AG08395 (cell line): ENCODE results near the gene SRPK1.

Source experiments
- DNase-seq: peaks from one replicate; pipeline ENCODE4 v3.0.0; 2012; ENCODE audit warnings: mixed read lengths, low spot score

The SRPK1 gene

DNA sequence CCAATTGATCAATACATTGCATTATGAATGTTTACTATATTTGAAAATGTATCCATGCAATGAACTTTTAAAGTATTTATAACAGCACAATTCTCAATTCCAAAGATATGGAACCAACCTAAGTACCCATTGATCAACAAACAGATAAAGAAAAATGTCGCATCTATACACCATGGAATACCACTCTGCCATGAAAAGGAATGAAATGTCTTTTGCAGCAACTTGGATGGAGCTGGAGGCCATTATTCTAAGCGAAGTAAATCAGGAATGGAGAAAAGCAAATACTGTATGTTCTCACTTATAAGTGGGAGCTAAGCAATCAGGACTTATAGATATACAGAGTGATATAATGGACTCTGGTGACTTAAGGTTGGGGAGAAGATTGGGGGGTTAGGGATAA lies 22.9 kb downstream of the SRPK1 start:
- no peak for DNase-seq

DNA sequence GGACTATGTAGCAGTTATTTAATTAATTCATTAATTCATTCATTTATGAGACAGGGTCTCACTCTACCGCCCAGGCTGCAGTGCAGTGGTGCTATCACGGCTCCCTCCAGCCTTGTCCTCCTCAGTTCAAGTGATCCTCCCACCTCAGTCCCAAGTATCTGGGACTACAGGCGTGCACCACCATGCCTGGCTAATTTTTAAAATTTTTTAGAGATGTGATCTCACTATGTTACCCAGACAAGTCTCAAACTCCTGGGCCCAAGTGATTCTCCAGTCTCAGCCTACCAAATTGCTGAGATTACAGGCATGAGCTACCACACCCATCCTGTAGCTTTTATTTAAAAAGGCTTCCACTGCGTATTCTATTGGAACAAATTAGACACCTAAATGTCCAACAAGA lies 23.4 kb downstream of the SRPK1 start:
- no peak for DNase-seq

DNA sequence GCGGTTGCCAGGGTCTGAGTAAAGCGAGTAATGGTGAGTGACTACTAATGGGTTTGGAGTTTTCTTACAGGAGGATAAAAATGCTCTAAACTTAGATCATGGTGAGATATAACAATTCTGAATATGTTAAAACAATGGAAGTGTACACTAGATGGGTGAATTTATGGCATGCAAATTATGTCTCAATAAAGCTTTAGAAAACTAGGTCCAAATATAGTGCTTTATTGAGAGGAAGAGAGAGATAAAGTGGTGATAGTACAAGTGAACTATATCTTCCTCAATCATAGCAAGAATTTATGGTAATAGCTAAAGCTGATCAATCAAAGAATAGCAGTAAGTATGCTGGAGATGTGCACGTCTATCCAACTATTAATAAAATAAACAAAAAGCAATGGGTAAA lies 23.9 kb downstream of the SRPK1 start:
- no peak for DNase-seq

DNA sequence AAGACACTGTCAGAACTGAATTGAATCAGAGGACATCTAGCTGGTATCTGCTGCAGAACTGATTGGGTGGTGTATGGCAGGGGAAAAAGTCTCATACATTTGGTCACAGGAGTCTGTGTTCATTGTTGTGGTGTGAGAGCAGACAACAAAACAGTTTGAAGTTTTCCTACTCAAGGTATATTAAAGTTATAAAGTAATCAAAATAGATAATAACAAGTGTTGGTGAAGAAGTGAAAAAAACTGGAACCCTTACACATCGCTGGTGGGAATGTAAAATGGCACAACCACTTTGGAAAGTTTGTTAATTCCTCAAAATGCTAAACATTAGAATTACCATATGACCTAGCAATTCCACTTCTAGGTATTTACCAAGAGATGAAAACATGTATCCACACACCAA lies 24.7 kb downstream of the SRPK1 start:
- DNase-seq: no peak

DNA sequence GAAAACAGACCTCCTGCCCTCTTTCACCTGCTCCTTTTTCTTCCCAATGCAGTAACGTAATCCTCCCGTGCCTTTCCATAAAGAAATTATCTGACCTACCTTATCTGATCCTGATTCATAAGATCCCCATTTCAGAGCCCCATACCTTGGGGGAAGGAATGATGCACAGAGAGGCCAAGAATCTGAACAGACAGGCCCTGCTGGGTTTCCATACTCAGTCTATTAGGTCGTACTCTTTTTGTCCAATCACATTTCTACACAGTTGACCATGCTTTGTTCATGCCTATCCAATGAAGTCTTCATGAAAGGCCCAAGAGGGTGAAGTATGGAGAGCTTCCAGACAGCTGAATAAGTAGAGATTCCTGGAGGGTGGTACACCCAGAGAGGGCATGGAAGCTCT lies 25.3 kb downstream of the SRPK1 start:
- DNase-seq: no peak

DNA sequence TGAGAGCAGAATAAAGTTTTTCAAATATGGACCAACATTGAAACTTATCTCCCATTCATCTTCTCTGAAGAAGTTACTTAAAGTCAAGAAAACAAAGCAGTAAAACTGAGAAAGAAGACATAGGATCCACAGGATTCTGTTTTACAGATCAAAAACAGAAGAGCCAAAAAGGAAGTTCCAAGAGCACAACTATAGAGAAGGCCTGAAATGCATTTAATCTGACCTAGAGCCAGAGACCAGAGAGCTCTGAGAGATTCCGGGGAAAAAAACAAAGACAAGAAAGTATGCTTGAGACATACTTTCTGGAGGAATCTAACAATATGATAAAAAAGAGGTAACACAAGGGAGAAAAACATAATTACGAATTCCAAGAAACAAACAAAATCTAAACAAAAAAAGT lies 26.1 kb downstream of the SRPK1 start:
- DNase-seq: no peak

DNA sequence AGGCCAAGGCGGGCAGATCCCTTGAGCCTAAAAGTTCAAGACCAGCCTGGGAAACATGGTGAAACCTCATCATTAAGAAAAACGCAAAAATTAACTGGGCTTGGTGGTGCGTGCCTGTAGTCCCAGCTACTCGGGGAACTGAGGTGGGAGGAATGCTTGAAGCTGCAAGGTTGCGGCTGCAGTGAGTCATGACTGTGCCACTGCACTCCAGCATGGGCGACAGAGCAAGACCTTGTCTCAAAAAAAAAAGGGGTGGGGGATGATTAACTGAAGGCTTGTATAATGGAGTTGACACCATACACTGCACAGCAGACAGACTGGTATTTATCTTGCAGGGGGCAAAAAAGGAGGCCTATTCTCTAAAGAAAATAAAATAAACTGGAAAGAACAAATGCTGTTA lies 27.7 kb downstream of the SRPK1 start:
- no peak for DNase-seq

DNA sequence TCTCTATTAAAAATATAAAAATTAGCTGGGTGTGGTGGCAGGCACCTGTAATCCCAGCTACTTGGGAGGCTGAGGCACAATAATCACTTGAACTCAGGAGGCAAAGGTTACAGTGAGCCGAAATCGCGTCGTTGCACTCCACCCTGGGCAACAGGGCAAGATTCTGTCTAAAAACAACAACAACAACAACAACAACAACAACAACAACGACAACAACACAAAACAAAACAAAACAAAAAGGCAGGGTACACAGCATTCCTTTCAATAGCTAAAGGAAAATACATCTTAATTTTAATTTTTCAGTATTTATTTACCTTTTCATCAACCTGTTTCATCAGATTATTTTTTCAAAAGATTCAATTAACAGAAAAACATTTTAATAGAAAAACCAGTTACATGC lies 28.4 kb downstream of the SRPK1 start:
- DNase-seq: no peak

DNA sequence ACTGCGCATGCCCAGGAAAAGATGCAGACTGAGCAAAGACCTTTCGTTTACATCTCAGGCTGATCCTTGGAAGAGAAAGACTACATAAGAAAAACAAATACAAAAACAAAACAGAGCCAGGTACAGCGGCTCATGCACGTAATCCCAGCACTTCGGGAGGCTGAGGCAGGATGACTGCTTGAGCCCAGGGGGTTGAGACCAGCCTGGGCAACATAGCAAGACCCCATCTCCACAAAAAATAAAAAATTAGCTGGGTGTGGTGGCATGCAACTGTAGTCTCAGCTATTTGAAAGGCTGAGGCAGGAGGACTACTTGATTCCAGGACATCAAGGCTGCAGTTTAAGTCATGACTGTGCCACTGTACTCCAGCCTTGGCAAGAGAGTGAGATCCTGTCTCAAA lies 41.7 kb downstream of the SRPK1 start:
- DNase-seq: no peak

DNA sequence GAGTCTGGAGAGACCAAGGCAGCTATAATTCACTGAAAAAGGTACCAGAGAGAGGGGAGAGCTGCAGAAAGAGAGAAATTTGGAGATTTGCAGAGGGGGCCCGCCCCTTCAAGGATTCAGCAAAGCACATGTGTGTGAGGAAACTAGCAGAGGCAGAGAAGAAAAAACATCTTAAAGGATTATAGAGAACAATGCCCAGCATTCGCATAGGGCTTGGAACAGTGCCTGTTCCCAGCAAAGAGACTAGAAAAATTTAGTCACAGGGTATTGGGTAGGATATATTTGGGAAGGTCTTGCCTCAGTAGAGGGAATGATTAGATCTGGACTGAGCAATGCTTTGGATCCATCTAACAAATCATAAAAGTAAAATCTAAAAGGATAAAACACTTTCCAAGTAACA lies 44.0 kb downstream of the SRPK1 start:
- no peak for DNase-seq

DNA sequence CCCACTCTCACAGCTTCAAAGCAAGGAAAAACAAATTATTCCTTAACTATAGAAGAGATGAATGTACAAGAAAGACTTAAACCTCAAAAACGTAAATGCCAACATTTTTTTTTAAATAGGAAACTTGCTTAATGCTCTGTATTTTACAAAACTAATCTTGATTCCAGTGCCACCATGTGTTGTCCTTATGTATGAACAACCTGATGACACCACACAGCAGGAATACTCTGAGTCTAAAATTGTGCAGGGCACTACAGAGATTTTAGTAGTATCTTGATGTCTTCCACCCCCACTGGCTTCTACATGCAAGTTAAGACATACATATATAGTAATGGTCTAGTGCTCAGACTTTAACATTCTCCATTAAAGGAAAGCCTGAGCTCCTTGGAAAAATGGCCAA lies 46.2 kb downstream of the SRPK1 start:
- DNase-seq: no peak

DNA sequence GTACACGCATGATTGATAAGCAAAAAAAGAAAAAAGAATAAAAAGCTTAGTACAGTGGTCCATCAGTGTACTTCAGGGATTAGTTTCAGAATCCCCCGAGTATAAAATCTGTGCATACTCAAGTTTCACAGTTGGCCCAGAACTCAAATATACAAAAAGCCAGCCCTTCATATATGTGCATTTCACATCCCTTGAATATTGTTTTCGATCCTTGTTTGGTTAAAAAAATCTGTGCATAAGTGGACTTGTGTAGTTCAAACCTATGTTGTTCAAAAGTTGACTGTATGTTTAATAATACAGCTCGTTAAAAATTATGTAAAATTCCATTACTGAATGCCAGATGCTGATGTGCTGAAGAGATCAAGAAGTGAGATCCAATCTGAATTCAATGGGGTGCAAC lies 61.5 kb downstream of the SRPK1 start:
- DNase-seq: no peak

DNA sequence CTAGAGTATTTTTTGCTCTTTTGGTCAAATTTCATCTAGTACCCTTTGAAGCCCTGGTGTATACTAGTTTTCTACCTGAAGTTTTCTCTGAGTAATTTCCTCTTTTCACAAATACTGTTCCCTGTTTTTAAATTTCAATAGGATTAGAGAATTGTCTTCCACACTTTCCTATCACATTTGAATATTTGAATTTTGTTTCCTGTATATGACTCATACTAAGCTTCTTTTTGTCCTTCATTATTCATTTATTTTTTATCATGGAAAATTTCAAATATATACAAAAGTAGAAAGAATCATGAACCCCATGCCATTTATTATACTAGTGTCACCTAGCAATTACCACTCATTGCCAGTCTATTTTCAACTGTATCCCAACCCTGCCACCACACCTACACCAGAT lies 63.0 kb downstream of the SRPK1 start:
- no peak for DNase-seq

DNA sequence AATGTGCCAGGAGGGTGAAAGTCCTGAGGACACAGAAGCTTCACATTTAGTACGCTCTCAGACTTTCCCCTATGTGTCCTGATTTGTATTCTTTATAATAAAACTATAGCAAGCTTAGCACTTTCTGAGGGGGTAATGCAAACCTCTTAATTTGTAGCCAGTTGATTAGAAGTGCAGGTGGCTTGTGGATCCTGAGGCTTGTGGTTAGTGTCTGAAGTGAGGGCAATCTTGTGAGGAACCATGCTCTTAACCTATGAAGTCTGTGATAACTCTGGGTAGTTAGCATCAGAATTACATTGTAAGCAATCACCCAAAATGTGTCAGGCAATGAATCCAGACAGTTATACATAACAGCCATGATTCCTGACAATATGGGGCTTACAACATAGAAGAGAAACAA lies 64.6 kb downstream of the SRPK1 start:
- DNase-seq: no peak

DNA sequence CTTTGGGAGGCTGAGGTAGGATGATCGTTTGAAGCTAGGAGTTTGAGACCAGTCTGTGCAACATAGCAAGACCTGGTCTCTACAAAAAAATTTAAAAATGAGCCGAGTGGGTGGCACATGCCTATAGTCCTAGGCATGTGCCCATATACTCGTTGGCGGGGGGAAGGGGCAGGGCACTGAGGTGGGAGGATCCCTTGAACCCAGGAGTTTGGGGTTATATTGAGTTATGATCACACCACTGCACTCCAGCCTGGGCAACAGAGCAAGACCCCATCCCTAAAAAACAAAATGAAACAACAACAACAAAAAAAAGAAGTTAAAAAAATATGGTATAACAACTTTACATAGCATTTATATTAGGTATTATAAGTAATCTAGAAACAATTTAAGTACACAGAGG lies 67.9 kb downstream of the SRPK1 start:
- DNase-seq: no peak

DNA sequence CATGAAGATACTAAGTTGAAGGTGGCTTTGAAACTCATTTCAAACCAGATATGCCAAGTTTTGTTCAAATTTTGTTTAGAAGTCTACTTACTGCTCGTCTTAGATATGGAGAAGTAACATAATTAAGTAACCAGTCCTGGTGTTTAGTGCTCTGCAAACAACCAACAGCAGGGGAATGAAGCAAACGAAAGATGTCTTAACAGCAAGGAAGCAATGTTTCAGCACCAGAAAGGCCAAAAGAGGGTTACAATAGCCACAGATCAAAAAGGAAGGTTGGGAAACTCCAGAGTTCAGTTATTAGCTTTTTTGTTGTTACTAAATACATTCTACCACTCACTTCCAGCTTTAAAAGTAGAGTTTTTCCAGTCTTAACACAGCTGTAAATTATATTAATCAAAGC lies 70.7 kb downstream of the SRPK1 start:
- no peak for DNase-seq

DNA sequence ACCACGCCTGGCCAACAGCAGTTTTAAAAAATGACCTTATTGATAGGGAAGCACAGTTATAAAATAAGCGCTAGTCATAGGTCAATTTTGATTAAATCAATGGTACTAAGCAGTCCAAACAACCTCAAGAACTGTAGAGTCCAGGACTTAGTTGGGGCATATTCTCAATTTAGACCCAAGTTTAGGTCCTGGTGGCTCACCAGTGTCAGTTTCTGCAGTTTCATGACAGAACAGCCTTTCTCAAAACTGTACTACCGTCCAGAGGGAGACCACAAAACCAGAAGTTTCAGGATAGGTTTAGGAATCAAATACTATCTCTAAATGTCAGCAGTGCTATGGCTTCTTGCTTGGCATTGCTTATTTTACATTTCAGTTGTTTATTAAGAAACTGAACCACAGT lies 76.6 kb downstream of the SRPK1 start:
- no peak for DNase-seq

DNA sequence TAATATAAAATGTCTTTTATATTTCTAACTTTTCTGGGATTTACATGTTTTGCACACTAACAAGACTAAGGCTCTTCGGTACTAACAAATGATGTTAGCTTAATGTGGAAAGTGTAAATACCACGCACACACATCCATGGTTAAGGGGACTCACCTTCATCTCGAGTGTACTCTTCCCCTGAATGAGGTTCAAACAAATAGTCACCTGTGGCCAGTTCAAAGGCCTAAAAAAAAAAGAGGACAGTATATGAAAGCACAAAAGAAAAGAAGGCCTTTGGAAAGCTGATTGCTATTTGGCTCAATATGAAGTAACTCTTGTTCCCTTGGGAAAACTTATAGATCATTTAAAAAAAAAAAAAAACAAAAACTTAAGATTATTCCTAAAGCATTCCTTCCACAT lies 78.5 kb downstream of the SRPK1 start:
- DNase-seq: no peak

DNA sequence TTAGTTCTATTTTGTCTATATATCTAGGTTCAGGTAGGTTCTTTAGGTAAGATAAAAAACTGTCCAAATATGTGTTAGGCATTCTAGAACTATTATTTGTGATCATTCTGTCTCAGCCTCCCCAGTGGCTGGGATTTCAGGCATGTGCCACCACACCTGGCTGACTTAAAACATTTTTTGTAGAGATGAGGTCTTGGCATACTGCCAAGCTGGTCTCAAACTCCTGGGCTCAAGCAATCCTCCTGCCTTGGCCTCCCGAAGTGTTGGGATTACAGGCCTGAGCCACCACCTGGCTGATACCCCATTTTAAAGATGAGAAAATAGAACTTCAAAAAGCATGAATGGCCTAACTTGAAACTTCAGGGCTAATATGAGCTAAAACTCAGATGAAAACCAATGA lies 81.9 kb downstream of the SRPK1 start:
- no peak for DNase-seq

DNA sequence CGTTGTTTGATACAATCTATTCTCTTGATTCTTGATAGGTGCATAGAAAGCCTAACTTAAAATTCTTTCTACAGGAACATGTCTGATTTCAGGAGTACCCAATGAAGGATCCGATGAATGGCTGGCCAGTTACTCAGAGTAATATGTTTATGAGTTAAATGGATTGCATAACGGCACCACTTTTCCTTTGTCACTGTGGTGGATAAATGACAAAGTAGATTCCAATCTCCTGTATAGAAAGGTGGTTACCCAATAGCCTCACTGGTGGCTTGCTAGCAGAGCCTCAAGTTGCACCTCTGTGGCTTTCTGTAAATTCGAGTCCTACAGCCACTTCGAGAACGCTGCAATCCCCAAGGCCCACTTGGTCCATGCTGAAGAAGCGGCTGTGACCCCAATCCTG lies 87.4 kb downstream of the SRPK1 start:
- DNase-seq: no peak

DNA sequence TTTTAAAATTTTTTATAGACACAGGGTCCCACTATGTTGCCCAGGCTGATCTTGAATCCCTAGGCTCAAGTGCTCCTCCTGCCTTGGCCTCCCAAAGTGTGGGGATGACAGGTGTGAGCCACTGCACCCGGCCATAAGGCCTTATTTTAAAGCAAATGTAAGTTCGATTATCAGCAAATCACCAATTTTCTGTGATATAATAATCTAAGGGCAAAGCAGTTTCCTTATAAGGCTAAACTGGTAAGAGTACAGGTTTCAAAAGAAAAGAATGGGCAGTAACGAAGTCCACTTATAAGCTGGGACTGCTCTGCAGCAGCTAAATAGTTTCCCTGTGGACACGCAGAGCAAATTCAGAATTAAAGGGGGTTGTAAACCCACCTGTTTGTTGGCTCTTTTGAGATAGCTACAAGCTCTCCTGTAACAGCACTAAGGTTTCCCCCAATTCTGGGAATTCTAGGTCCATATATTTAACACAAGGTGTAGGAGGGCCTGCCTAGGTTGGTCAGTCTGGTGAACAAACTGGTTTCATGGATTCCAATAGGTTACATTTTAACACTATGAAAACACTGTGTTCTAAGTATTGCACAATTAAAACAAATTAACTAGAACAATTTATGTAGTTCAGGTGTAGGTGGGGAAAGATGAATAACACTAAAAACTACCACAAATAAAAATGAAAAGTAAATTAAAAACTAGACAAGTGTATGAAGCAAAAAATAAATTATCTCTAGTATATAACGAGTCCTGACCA lies 89.5 kb downstream of the SRPK1 start:
- no peak for DNase-seq

DNA sequence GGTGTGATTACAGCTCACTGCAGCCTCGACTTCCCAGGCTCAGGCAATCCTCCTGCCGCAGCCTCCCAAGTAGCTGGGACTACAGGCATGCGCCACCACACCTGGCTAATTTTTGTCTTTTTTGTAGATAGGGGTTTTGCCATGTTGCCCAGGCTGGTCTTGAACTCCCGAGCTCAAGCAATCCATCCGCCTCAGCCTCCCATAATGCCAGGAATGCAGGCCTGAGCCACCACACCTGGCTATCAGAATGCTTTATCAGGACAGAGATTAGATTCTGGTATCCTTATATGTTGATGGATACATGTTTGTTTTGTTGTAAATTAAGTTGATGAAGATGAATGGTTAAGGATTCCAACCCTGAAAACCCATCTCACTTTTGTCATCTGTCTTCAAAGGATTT lies 91.6 kb downstream of the SRPK1 start:
- DNase-seq: no peak

DNA sequence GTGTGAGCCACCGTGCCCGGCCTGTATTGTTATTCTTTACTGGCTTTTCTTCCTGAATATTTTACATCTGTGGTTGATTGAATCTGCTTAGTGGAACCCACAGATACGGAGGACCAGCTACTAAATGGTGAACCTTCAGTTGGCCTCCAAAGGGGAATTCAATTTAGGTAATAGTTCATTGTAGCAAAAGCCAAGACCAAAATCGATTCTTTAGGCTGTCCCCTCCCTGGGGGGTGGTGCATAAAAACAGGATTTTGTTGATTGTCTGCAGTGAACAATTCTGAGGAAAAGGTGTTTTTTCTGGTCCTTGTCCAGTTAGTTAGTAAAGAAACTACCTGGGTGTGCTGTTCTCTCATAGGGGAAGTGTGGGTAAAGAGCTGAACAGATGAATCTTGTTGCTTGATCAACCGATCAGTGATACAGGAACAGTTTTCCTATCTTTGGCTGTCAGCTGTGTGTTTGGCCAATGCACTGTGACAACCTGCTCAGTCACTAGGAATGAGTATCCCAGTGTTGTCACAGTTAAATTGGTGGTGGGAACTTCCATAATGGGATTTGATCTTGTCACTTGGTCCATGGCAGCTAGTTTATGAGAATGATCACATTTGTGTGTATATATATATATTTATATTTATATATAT lies 96.2 kb downstream of the SRPK1 start:
- DNase-seq: no peak

DNA sequence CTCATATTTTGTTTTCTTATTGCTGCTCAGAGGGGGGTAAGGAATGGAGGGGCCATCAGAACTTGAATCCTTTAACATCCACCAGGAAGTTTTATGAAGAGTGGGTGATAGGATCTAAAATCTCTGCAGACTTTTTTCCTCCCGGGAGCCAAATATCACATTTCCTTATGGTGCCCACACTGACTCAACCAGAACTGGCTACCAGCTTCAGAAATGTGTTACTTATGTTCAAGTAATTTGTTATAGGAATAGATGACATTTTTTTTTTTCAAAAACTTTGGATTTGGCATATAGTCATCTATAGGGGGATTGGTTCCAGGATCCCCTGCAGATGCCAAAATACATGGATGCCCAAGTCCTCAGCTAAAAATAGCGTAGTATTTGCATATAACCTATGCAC lies 97.3 kb downstream of the SRPK1 start:
- no peak for DNase-seq
